Choroid plexus epithelial cell (primary cell): Measurements from ENCODE around the gene DSG2.

Experiments used
- DNase-seq: peaks from one replicate; pipeline ENCODE4 v3.0.0-alpha.2; 2010; ENCODE audit warnings: low read depth
- H3K4me3 ChIP-seq: 2 replicates; pipeline ENCODE4 v1.5.1; 2011; ENCODE audit warnings: low read depth, mild to moderate bottlenecking, control low read depth, low read length, moderate library complexity
- CTCF ChIP-seq: conservative IDR thresholded peaks from 2 replicates; pipeline ENCODE4 v1.5.1; 2011; ENCODE audit warnings: low read depth, mild to moderate bottlenecking, control low read depth, inconsistent platforms, low read length, moderate library complexity

Gene DSG2

DNA sequence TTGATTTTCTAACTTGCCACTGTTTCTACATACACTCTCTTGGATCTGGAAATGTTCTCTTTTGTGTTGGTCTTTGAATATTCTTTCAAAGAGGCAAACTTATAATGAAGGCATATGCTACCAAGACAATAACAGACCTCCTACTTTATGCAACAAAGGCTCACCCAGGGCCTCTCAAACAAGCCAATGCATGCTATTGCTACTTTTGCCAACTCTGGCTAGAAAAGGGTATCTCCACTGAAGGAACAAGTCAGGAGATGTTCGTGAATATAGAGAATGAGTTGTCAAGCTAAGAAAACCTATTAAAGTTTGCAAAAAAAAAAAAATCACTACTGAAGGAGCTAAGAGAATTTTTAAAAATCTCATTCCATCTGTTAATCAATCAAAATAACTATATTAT, 15.9 kb upstream of the DSG2 start:
- no peak for TF ChIP-seq CTCF
- DNase-seq, result no peak
- H3K4me3 ChIP-seq, result no peak overlapping the region

- DNase-seq, result no peak
- no peak for TF ChIP-seq CTCF
- no peak overlapping the region for H3K4me3 ChIP-seq
Observed at GRCh38 chr18:31483396-31483795, 14.6 kb upstream of the DSG2 start.

GRCh38 chr18:31484461-31484860, 13.5 kb upstream of the DSG2 start:
- no peak for TF ChIP-seq CTCF
- H3K4me3 ChIP-seq, result no peak overlapping the region
- DNase-seq, result no peak

DNA sequence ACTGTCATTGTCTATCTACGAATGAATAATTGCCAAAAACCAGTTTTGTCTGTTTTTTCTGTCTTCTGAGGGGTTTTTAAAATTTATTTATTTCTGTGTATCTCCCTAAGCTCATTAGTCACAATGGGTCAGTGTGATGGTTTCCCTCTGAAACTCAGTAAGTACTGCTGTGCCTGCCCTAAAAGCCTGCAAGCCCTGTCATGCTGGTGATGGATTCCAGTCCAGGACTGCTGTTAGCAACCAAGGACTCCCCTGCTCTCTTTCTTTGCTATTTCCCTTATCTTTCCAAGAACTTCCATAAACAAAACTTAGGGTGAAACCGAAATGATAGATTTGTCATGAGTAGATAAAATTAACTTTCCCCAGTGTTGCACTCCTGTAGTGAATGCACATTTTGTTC, 11.8 kb upstream of the DSG2 start:
- no peak overlapping the region for H3K4me3 ChIP-seq
- no peak for TF ChIP-seq CTCF
- no peak for DNase-seq

- peak; percentile 85 for DNase-seq
- no peak for TF ChIP-seq CTCF
- no peak overlapping the region for H3K4me3 ChIP-seq
Observed at GRCh38 chr18:31487246-31488015, 10.5 kb upstream of the DSG2 start.

DNA sequence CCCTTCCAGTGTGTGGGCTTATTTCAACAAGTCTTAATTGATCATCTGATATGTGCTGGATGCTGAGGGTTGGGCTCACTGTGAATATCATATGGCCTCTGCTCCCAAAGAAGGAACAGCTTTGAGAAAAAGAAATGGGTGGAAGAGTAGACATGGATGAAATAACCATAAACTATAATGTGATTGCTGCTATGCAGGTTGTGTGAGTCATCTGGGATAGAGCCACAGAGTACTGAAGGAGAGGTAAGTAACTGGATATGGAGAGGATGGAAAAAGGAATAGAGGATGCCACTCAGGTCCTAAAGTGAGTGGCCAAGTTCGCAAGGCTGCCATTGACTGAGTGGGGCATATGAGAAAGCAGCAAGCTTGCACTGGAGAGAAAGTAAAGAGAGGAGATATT, 8.7 kb upstream of the DSG2 start:
- no peak for TF ChIP-seq CTCF
- H3K4me3 ChIP-seq, result no peak overlapping the region
- DNase-seq, result no peak

- H3K4me3 ChIP-seq, result no peak overlapping the region
- no peak for TF ChIP-seq CTCF
- DNase-seq, result no peak
Observed at GRCh38 chr18:31490387-31490786, 7.6 kb upstream of the DSG2 start.
